SU-DHL-6 (cell line): ENCODE measurements around the gene RAB6A.

Experiments
- H2AFZ ChIP-seq: fragments of 200-600 bp; sonication (generic); 2 replicates; pipeline ENCODE4 v1.6.1; 2014; ENCODE audit warnings: low read depth, mild to moderate bottlenecking, moderate library complexity, mixed read lengths, antibody characterized with exemption, low read length; ENCODE audit not compliant: severe bottlenecking
- H3F3A ChIP-seq: fragments of 200-600 bp; shearing (Covaris generic); 2 replicates; pipeline ENCODE4 v1.6.0; 2016; ENCODE audit warnings: antibody characterized with exemption, mild to moderate bottlenecking; ENCODE audit not compliant: insufficient read depth
- H3K27ac ChIP-seq: fragments of 200-600 bp; sonication (generic); 2 replicates; pipeline ENCODE4 v1.5.1; 2016; ENCODE audit warnings: low read depth, mild to moderate bottlenecking, low read length, moderate library complexity, mixed read lengths
- H3K27me3 ChIP-seq: fragments of 200-600 bp; sonication (generic), shearing (Covaris generic); 2 replicates; pipeline ENCODE4 v1.6.0; 2014; ENCODE audit warnings: mild to moderate bottlenecking, low read length
- H3K36me3 ChIP-seq: fragments of 200-600 bp; sonication (generic); 2 replicates; pipeline ENCODE4 v1.6.1; 2014; ENCODE audit warnings: mild to moderate bottlenecking, low read length, mixed read lengths
- H3K4me2 ChIP-seq: fragments of 300-600, 200-600 bp; shearing (Covaris generic), sonication (generic); 2 replicates; pipeline ENCODE4 v1.6.0; 2014; ENCODE audit warnings: low read length, low read depth, mild to moderate bottlenecking; ENCODE audit not compliant: poor library complexity, severe bottlenecking
- H3K4me3 ChIP-seq: fragments of 200-600 bp; sonication (generic); 2 replicates; pipeline ENCODE4 v1.5.1; 2014; ENCODE audit warnings: antibody characterized with exemption, low read length, mild to moderate bottlenecking, mixed read lengths; ENCODE audit not compliant: insufficient read depth, poor library complexity, severe bottlenecking
- H3K79me2 ChIP-seq: fragments of 200-600 bp; sonication (generic); 2 replicates; pipeline ENCODE4 v1.6.1; 2014; ENCODE audit warnings: mild to moderate bottlenecking, low read length, moderate library complexity; ENCODE audit not compliant: insufficient read depth
- H3K9ac ChIP-seq: fragments of 200-600 bp; sonication (generic); 2 replicates; pipeline ENCODE4 v1.7.0; 2014; ENCODE audit warnings: mild to moderate bottlenecking, low read length
- H3K9me2 ChIP-seq: fragments of 200-600 bp; sonication (generic); replicated peaks from 2 replicates; pipeline ENCODE4 v1.6.1; 2014; ENCODE audit warnings: low read length; ENCODE audit not compliant: insufficient read depth
- H3K9me3 ChIP-seq: fragments of 200-600 bp; sonication (generic); 2 replicates; pipeline ENCODE4 v1.6.1; 2014; ENCODE audit warnings: low read length, mixed read lengths; ENCODE audit not compliant: insufficient read depth
- H4K20me1 ChIP-seq: fragments of 200-600 bp; sonication (generic); 2 replicates; pipeline ENCODE4 v1.6.1; 2014; ENCODE audit warnings: low read depth, mild to moderate bottlenecking, antibody characterized with exemption, low read length, moderate library complexity, mixed read lengths
- EZH2phosphoT487 ChIP-seq: fragments of 200-600 bp; sonication (generic), shearing (Covaris generic); conservative IDR thresholded peaks from 2 replicates; pipeline ENCODE4 v1.6.1; 2018; ENCODE audit warnings: mild to moderate bottlenecking, antibody characterized with exemption, low read length, moderate library complexity, mixed read lengths
- TF ChIP-seq, protein P1 (sequence below): fragments of 200-600 bp; sonication (generic); IDR thresholded peaks from one replicate; pipeline ENCODE4 v1.5.1; 2017; ENCODE audit warnings: antibody characterized with exemption, mild to moderate bottlenecking, low read length, moderate library complexity; ENCODE audit not compliant: insufficient read depth, poor library complexity, severe bottlenecking

The RAB6A gene

DNA sequence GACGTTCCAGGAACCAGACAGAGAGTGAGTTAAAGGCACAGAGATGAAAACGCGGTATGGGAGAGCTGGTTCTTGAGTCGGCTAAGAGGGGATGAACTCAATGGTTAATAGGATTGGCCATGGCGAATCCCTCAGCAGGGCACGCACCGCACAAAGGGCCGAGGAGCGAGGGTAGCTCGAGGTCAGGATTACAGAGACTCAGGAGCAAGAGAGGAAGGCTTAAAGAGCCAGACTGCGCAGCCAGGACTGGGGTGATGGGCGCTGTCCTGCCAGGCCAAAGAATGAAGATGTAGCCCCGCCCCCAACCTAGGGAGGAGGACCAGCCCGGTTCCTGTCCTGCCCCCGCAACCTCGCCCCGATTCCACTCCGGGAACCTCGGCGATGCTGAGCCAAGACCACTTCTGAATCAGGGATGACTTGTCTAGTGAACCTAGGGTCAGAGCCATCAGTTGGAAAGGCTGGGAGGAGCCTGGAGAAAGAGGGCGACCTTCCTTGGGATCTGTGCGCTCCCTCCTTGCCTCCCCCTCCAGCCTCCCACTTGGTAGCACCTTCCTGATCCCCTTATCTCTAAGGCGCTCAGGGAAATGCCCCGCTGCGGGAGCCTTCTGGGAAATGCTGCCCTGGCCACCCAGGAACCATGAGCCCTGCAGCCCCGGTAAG lies 114.8 kb downstream of the RAB6A start, which contains the start of gene PLEKHB1:
TSS of gene PLEKHB1 (plus strand) at position 610 of the 660 bp plus-strand sequence. CDS start at position 638, 28 bp downstream.
- H3F3A ChIP-seq: no peaks in the 10 kb centered on the region
- H3K9me3 ChIP-seq: no peaks in the 10 kb centered on the region
- H3K9ac ChIP-seq: no peak within 1 kb of the TSS
- no peaks in the 10 kb centered on the region for H3K9me2 ChIP-seq
- H3K27ac ChIP-seq: no peak within 1 kb of the TSS
- H3K4me3 ChIP-seq: no peak within 1 kb of the TSS
- TF ChIP-seq EZH2phosphoT487: no peak
- TF ChIP-seq, protein P1, sequence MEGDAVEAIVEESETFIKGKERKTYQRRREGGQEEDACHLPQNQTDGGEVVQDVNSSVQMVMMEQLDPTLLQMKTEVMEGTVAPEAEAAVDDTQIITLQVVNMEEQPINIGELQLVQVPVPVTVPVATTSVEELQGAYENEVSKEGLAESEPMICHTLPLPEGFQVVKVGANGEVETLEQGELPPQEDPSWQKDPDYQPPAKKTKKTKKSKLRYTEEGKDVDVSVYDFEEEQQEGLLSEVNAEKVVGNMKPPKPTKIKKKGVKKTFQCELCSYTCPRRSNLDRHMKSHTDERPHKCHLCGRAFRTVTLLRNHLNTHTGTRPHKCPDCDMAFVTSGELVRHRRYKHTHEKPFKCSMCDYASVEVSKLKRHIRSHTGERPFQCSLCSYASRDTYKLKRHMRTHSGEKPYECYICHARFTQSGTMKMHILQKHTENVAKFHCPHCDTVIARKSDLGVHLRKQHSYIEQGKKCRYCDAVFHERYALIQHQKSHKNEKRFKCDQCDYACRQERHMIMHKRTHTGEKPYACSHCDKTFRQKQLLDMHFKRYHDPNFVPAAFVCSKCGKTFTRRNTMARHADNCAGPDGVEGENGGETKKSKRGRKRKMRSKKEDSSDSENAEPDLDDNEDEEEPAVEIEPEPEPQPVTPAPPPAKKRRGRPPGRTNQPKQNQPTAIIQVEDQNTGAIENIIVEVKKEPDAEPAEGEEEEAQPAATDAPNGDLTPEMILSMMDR: no peak
- no peaks in the 10 kb centered on the region for H4K20me1 ChIP-seq
- H3K27me3 ChIP-seq: no peaks in the 10 kb centered on the region
- H3K36me3 ChIP-seq: no peaks in the 10 kb centered on the region
- no peaks in the 10 kb centered on the region for H3K79me2 ChIP-seq
- peak within 1 kb of the TSS; percentile 46 for H2AFZ ChIP-seq
- H3K4me2 ChIP-seq: peak within 1 kb of the TSS; percentile 55

DNA sequence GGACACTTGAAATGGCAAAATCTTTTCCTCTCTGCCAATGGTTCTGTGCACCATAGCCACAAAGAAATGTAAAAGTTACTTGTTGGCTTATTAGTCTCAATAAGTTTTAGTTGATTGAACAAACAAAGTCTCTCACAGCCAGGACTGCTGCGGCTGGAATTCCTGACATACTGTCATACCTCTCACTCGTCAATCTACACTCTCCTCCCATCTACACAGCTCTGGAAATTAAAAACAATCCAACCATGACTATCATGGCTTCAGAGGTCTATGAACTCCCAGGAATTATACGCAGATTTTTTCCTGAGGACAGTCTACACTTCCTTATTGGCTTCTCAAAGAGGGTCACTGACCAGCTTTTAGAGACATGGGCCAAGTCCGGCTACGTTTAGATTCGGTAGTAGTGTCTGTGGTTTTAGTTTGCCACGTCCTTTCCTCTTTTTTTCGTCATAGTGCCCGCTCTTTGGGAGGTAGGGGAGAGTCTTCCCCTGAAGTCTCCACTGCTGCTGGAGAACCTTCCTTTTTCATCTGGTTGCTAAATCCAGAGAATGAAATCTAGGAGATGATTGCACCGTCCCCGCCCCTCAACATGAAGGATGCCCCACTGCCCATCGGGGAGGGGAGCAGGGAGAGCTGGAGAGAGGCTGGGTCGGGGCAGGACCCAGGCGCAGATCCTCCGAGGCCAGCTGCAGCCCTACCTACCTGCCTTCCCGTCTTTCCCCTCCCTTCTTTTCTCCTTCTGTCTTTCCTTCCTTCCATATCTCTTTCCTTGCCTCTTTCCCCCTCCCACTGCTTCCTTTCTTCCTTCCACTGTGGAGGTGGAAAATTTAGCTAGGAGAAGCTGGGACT lies 115.5 kb downstream of the RAB6A start:
- H3K79me2 ChIP-seq: no peaks in the 10 kb centered on the region
- no peak overlapping the region for H3K4me3 ChIP-seq
- no peaks in the 10 kb centered on the region for H3K9me2 ChIP-seq
- no peaks in the 10 kb centered on the region for H3K36me3 ChIP-seq
- no peaks in the 10 kb centered on the region for H4K20me1 ChIP-seq
- H3K27ac ChIP-seq: no peak overlapping the region
- no peak overlapping the region for H3K9ac ChIP-seq
- no peak for TF ChIP-seq EZH2phosphoT487
- TF ChIP-seq, protein P1: no peak
- H3K27me3 ChIP-seq: no peaks in the 10 kb centered on the region
- H3K4me2 ChIP-seq: no peak overlapping the region
- no peaks in the 10 kb centered on the region for H3K9me3 ChIP-seq
- H2AFZ ChIP-seq: no peak overlapping the region
- H3F3A ChIP-seq: no peaks in the 10 kb centered on the region

DNA sequence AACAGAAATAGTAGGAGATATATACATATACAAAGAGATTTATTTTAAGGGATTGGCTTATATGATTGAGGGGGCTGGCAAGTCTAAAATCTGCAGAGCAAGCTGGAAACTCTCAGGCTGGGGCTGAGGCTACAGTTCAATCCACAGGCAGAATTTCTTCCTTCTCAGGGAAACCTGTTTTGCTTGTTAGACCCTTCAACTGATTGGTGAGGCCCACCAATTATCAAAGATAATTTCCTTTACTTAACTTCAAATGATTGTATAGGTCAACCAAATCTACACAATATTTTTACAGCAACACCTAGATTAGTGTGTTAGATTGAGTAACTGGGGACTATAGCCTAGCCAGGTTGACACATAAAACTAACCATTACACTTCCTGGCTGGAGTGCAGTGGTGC lies 119.2 kb downstream of the RAB6A start:
- no peaks in the 10 kb centered on the region for H3F3A ChIP-seq
- H3K9ac ChIP-seq: no peak overlapping the region
- no peaks in the 10 kb centered on the region for H3K9me2 ChIP-seq
- no peaks in the 10 kb centered on the region for H3K36me3 ChIP-seq
- no peaks in the 10 kb centered on the region for H3K79me2 ChIP-seq
- H3K4me2 ChIP-seq: no peak overlapping the region
- H3K9me3 ChIP-seq: no peaks in the 10 kb centered on the region
- TF ChIP-seq, protein P1: no peak
- no peak for TF ChIP-seq EZH2phosphoT487
- no peak overlapping the region for H3K27ac ChIP-seq
- H3K27me3 ChIP-seq: no peaks in the 10 kb centered on the region
- no peak overlapping the region for H2AFZ ChIP-seq
- H3K4me3 ChIP-seq: no peak overlapping the region
- no peaks in the 10 kb centered on the region for H4K20me1 ChIP-seq
